HepG2 (cell line): Measurements from ENCODE around the gene SHOX. TPM values are rescaled to one million over a fixed set of nuclear protein-coding genes. Genes with fewer than 3 reads are reported as not detected.

ENCODE experiments used
- ATAC-seq: fragments of 200-7000 bp; cut with Tn5 transposase; 3 replicates; pipeline ENCODE4 v1.9.1; 2020; ENCODE audit warnings: mild to moderate bottlenecking, moderate library complexity
- BruUV-seq: library from RNA; stranded (reverse); fragments of 400-500 nt; replicated peaks from 2 replicates; lab custom pipeline; 2021; lab: Mats Ljungman, UMichigan
- CTCF ChIA-PET: fragments of 300-600 bp; formaldehyde crosslinking; extraction: SDS; loops from one replicate; lab custom pipeline; 2021; ENCODE audit warnings: low total read pairs, inconsistent platforms, low intra/inter-chr PET ratio; lab: Yijun Ruan, JAX
- POLR2A ChIA-PET: fragments of 350-600 bp; sonication (Branson Sonifier 250); formaldehyde crosslinking; loops from one replicate; lab custom pipeline; 2020; ENCODE audit warnings: antibody characterized with exemption, inconsistent platforms; lab: Yijun Ruan, JAX
- DNase-seq: peaks from one replicate; pipeline ENCODE4 v3.0.0-alpha.2; 2015; ENCODE audit warnings: low spot score
- FAIRE-seq: peaks from 3 replicates; lab custom pipeline; 2011; peaks lifted over from hg19 to GRCh38; lab: Jason Lieb, UNC
- H2AFZ ChIP-seq: one replicate; pipeline ENCODE4 v1.6.1; 2011; ENCODE audit warnings: low read length, inconsistent platforms
- H3K27ac ChIP-seq: fragments of 300-600 bp; 3 replicates; pipeline ENCODE4 v1.8.0; 2011; ENCODE audit warnings: mixed run types, mild to moderate bottlenecking, mixed read lengths, low read length, inconsistent platforms; ENCODE audit not compliant: insufficient read depth; ENCODE audit errors: extremely low read length
- H3K27me3 ChIP-seq, 2 experiments: fragments of 200-600 bp in 1 of 2; 2 replicates in 1 of 2; 3 replicates in 1 of 2; pipeline versions ENCODE4 v1.6.0 to v1.8.0; 2011; ENCODE audit warnings: low read length in 2 of 2, mild to moderate bottlenecking in 2 of 2, moderate library complexity in 2 of 2, inconsistent platforms in 1 of 2; ENCODE audit not compliant: insufficient read depth in 2 of 2, control insufficient read depth in 1 of 2
- H3K36me3 ChIP-seq, 2 experiments: fragments of 200-600 bp in 1 of 2; replicated peaks in 1 of 2; 2 replicates in 1 of 2; 3 replicates in 1 of 2; pipeline versions ENCODE4 v1.5.1 to v1.8.0; 2011; ENCODE audit warnings: low read length in 2 of 2, inconsistent platforms in 1 of 2; ENCODE audit not compliant: insufficient read depth in 2 of 2, control insufficient read depth in 1 of 2
- H3K4me1 ChIP-seq: 2 replicates; pipeline ENCODE4 v1.5.1; 2012; ENCODE audit warnings: low read length, inconsistent platforms; ENCODE audit not compliant: insufficient read depth
- H3K4me2 ChIP-seq: 2 replicates; pipeline ENCODE4 v1.6.0; 2011; ENCODE audit warnings: low read depth, low read length, inconsistent platforms
- H3K4me3 ChIP-seq, 3 experiments: fragments of 200-600 bp in 1 of 3; sonication (generic), shearing (Covaris generic) in 1 of 3; replicated peaks in 1 of 3; 2 replicates each; pipeline ENCODE4 v1.5.1; 2011 to 2016; ENCODE audit warnings: low read length in 3 of 3, inconsistent platforms in 2 of 3, low read depth in 2 of 3, mild to moderate bottlenecking in 2 of 3, control low read depth in 1 of 3, mixed read lengths in 1 of 3; ENCODE audit not compliant: insufficient read depth in 1 of 3
- H3K79me2 ChIP-seq: one replicate; pipeline ENCODE4 v1.6.1; 2011; ENCODE audit warnings: low read length, inconsistent platforms; ENCODE audit not compliant: insufficient read depth
- H3K9ac ChIP-seq: 2 replicates; pipeline ENCODE4 v1.6.0; 2011; ENCODE audit warnings: mild to moderate bottlenecking, low read depth, low read length, inconsistent platforms; ENCODE audit not compliant: insufficient read depth
- H3K9me3 ChIP-seq: 2 replicates; pipeline ENCODE4 v1.5.1; 2012; ENCODE audit warnings: mild to moderate bottlenecking, low read length
- H4K20me1 ChIP-seq: 2 replicates; pipeline ENCODE4 v1.6.0; 2011; ENCODE audit warnings: inconsistent platforms, mild to moderate bottlenecking, low read length, moderate library complexity; ENCODE audit not compliant: insufficient read depth
- ATRX ChIP-seq: sonication (generic); formaldehyde crosslinking; IDR thresholded peaks from 2 replicates; pipeline ENCODE4 v1.4.0; 2020; ENCODE audit warnings: missing genetic modification reagents, borderline replicate concordance
- FOXA1 ChIP-seq, 2 experiments: fragments of 450-650 bp in 1 of 2; sonication (generic) in 1 of 2; formaldehyde crosslinking in 1 of 2; IDR thresholded peaks; 2 replicates each; pipeline versions ENCODE4 v1.4.0 to v1.6.1; 2016 to 2020; ENCODE audit warnings: missing genetic modification reagents in 1 of 2
- HBP1 ChIP-seq: IDR thresholded peaks from 2 replicates; pipeline ENCODE4 v1.6.1; 2016; ENCODE audit warnings: low read depth, control low read depth
- HDAC1 ChIP-seq: sonication (generic); formaldehyde crosslinking; IDR thresholded peaks from 2 replicates; pipeline ENCODE4 v1.5.1; 2020; ENCODE audit warnings: mild to moderate bottlenecking, missing genetic modification reagents
- JDP2 ChIP-seq: sonication (generic); formaldehyde crosslinking; IDR thresholded peaks from 2 replicates; pipeline ENCODE4 v1.8.1; 2022; ENCODE audit warnings: missing genetic modification reagents, borderline replicate concordance
- KLF15 ChIP-seq: sonication (generic); formaldehyde crosslinking; IDR thresholded peaks from 2 replicates; pipeline ENCODE4 v1.8.1; 2023; ENCODE audit warnings: borderline replicate concordance, mild to moderate bottlenecking, inconsistent platforms, missing genetic modification reagents, mixed read lengths
- MAF1 ChIP-seq: sonication (generic); formaldehyde crosslinking; IDR thresholded peaks from 2 replicates; pipeline ENCODE4 v1.5.0; 2020; ENCODE audit warnings: missing genetic modification reagents, borderline replicate concordance
- MAZ ChIP-seq, 2 experiments: sonication (generic) in 1 of 2; formaldehyde crosslinking in 1 of 2; IDR thresholded peaks; 2 replicates each; pipeline versions ENCODE4 v1.5.0 to v1.6.1; 2012 to 2020; ENCODE audit warnings: low read depth in 2 of 2, mild to moderate bottlenecking in 2 of 2, borderline replicate concordance in 1 of 2, improper control_type of control experiment in 1 of 2, low read length in 1 of 2, missing genetic modification reagents in 1 of 2, moderate library complexity in 1 of 2
- MED8 ChIP-seq: sonication (generic); formaldehyde crosslinking; IDR thresholded peaks from 2 replicates; pipeline ENCODE4 v1.8.1; 2023; ENCODE audit warnings: mild to moderate bottlenecking, missing genetic modification reagents; ENCODE audit not compliant: insufficient replicate concordance
- NFYC ChIP-seq: IDR thresholded peaks from 2 replicates; pipeline ENCODE4 v1.6.1; 2016; ENCODE audit warnings: missing genetic modification reagents, missing compliant biosample characterization
- PPARG ChIP-seq: conservative IDR thresholded peaks from 2 replicates; pipeline ENCODE4 v1.6.1; 2016; ENCODE audit warnings: missing biosample characterization, missing genetic modification reagents
- SNAPC2 ChIP-seq: sonication (generic); formaldehyde crosslinking; IDR thresholded peaks from 2 replicates; pipeline ENCODE4 v1.8.1; 2022; ENCODE audit warnings: mild to moderate bottlenecking, missing genetic modification reagents
- TOE1 ChIP-seq: sonication (generic); formaldehyde crosslinking; IDR thresholded peaks from 2 replicates; pipeline ENCODE4 v1.4.0; 2020; ENCODE audit warnings: mild to moderate bottlenecking, missing genetic modification reagents
- ZFP90 ChIP-seq: sonication (generic); formaldehyde crosslinking; IDR thresholded peaks from 2 replicates; pipeline ENCODE4 v1.8.0; 2022; ENCODE audit warnings: missing genetic modification reagents, mild to moderate bottlenecking, inconsistent platforms, borderline replicate concordance
- ZNF530 ChIP-seq: sonication (generic); formaldehyde crosslinking; IDR thresholded peaks from 2 replicates; pipeline ENCODE4 v1.5.0; 2020; ENCODE audit warnings: low read depth, mild to moderate bottlenecking, missing genetic modification reagents
- ZNF770 ChIP-seq: sonication (generic); formaldehyde crosslinking; IDR thresholded peaks from 2 replicates; pipeline ENCODE4 v1.5.0; 2020; ENCODE audit warnings: mild to moderate bottlenecking, missing genetic modification reagents
- ZZZ3 ChIP-seq: sonication (generic); formaldehyde crosslinking; IDR thresholded peaks from 2 replicates; pipeline ENCODE4 v1.4.0; 2020; ENCODE audit warnings: missing genetic modification reagents, mild to moderate bottlenecking, borderline replicate concordance
- WGBS: methylation state at CpG from one replicate; pipeline ENCODE4 v1.1.6; 2017; ENCODE audit warnings: low lambda C conversion rate; 5-methylcytosine and 5-hydroxymethylcytosine counted together
- in situ Hi-C: cut with HindIII; loops from 2 replicates; pipeline ENCODE4 v1.10.0; 2017; ENCODE audit warnings: low pct_unique_long_range_greater_than_20kb; ENCODE audit not compliant: extremely low pct_ligation_motif_present
- intact Hi-C: fragments of 100-400 bp; cut with micrococcal nuclease; formaldehyde crosslinking; loops from one replicate; pipeline ENCODE4 v1.10.0; 2022; ENCODE audit not compliant: unreplicated experiment
- polyA plus RNA-seq, 8 experiments: library from polyadenylated mRNA; depleted of rRNA in 3 of 8; stranded (reverse) in 7 of 8; unstranded in 1 of 8; fragments of >200 nt; fragmentation: Illumina TruSeq in 4 of 8; extraction: Trizol in 4 of 8; gene quantifications; 2 replicates each; pipeline versions ENCODE4 v1.2.1 to v1.2.3, GENCODE V29; 2011 to 2016; ENCODE audit warnings: low read depth in 4 of 8, missing spikeins in 1 of 8, mixed read lengths in 1 of 8; ENCODE audit not compliant: insufficient read depth in 1 of 8
- total RNA-seq, 5 experiments: library from RNA; depleted of rRNA; stranded (reverse); fragments of >200 nt; fragmentation: Illumina TruSeq; extraction: Trizol; gene quantifications; 2 replicates each; pipeline ENCODE4 v1.2.3, GENCODE V29; 2016; ENCODE audit warnings: low read depth in 1 of 5
- TF ChIP-seq, protein P1 (sequence below): sonication (generic); formaldehyde crosslinking; conservative IDR thresholded peaks from 2 replicates; pipeline ENCODE4 v1.8.1; 2023; ENCODE audit warnings: missing genetic modification reagents

Gene SHOX
- total and polyA plus RNA-seq, 2 of the 13 experiments (the other 11 are each of a cell fraction or from before 2014, with no cell fraction given): not detected

GRCh38 chrX:672931-673330, 42.3 kb downstream of the SHOX start:
- Histone ChIP-seq H3K36me3 (no peaks in the 10 kb centered on the region), H2AFZ (no peak overlapping the region), H3K79me2 (no peaks in the 10 kb centered on the region), H3K27me3 (peaks cover 1 to 7% of the 10 kb centered on the region in 2 experiments; a peak in 2 of 5 replicates), H3K9me3 (no peaks in the 10 kb centered on the region), H3K4me3 (no peak overlapping the region), H3K9ac (no peak overlapping the region), H3K4me1 (no peaks in the 10 kb centered on the region), H4K20me1 (no peaks in the 10 kb centered on the region), H3K4me2 (no peak overlapping the region), H3K27ac (no peak overlapping the region)
- in situ Hi-C loops: no loop called here
- CTCF ChIA-PET: no interaction called here
- no peak for DNase-seq
- ATAC-seq: no peak
- intact Hi-C loops: no loop called here
- POLR2A ChIA-PET: no interaction called here
- TF ChIP-seq FOXA1 (IDR thresholded peaks at IDR 0.05): no peak
- no peak for TF ChIP-seq FOXA1 (CRISPR knock-in tag; IDR thresholded peaks at IDR 0.05)
- no peak for TF ChIP-seq MAZ (IDR thresholded peaks at IDR 0.05; ENCODE audit: borderline replicate concordance, low read depth, low read length)
- no peak for TF ChIP-seq MAZ (CRISPR knock-in tag; IDR thresholded peaks at IDR 0.05; ENCODE audit: low read depth)
- no peak for TF ChIP-seq JDP2 (CRISPR knock-in tag)
- no peak for TF ChIP-seq SNAPC2
- TF ChIP-seq, protein P1, sequence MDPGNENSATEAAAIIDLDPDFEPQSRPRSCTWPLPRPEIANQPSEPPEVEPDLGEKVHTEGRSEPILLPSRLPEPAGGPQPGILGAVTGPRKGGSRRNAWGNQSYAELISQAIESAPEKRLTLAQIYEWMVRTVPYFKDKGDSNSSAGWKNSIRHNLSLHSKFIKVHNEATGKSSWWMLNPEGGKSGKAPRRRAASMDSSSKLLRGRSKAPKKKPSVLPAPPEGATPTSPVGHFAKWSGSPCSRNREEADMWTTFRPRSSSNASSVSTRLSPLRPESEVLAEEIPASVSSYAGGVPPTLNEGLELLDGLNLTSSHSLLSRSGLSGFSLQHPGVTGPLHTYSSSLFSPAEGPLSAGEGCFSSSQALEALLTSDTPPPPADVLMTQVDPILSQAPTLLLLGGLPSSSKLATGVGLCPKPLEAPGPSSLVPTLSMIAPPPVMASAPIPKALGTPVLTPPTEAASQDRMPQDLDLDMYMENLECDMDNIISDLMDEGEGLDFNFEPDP (CRISPR knock-in tag): no peak
- TF ChIP-seq PPARG (CRISPR knock-in tag): no peak
- TF ChIP-seq ZNF770: no peak
- no peak for TF ChIP-seq ZZZ3 (CRISPR knock-in tag)
- no peak for TF ChIP-seq MAF1
- TF ChIP-seq MED8 (CRISPR knock-in tag): no peak
- no peak for TF ChIP-seq HDAC1 (CRISPR knock-in tag)
- no peak for TF ChIP-seq ZNF530
- no peak for TF ChIP-seq TOE1
- TF ChIP-seq ATRX: no peak
- no peak for TF ChIP-seq HBP1 (CRISPR knock-in tag)
- no peak for TF ChIP-seq NFYC (CRISPR knock-in tag)
- TF ChIP-seq KLF15: no peak
- TF ChIP-seq ZFP90 (CRISPR knock-in tag): no peak
- no TSS peak for BruUV-seq
- 22% methylated on average over 7 of the region's 7 CpGs for WGBS
- no peak for FAIRE-seq
